H9 (cell line): ENCODE data around the gene HYI. TPM values are rescaled to one million over a fixed set of nuclear protein-coding genes. Genes with fewer than 3 reads are reported as not detected.

Source experiments
- DNase-seq: peaks from one replicate; pipeline ENCODE4 v3.0.0-alpha.2; 2017
- H2AFZ ChIP-seq: one replicate; pipeline ENCODE4 v1.6.1; 2013; ENCODE audit warnings: mild to moderate bottlenecking, low read length, control low read depth, moderate library complexity
- H2AK5ac ChIP-seq: 2 replicates; pipeline ENCODE4 v1.6.1; 2013; ENCODE audit warnings: low read length, control low read depth, mixed read lengths; ENCODE audit not compliant: insufficient read length
- H2BK120ac ChIP-seq: one replicate; pipeline ENCODE4 v1.6.1; 2013; ENCODE audit warnings: low read depth, mild to moderate bottlenecking, low read length, control low read depth, inconsistent platforms; ENCODE audit not compliant: poor library complexity, severe bottlenecking
- H2BK12ac ChIP-seq: 2 replicates; pipeline ENCODE4 v1.6.1; 2013; ENCODE audit warnings: low read length, control low read depth, mixed read lengths, low read depth; ENCODE audit not compliant: insufficient read length
- H2BK15ac ChIP-seq: 2 replicates; pipeline ENCODE4 v1.6.1; 2013; ENCODE audit warnings: low read depth, low read length, control low read depth
- H2BK20ac ChIP-seq: one replicate; pipeline ENCODE4 v1.6.1; 2013; ENCODE audit warnings: low read depth, mild to moderate bottlenecking, low read length, control low read depth, inconsistent platforms; ENCODE audit not compliant: poor library complexity, severe bottlenecking
- H2BK5ac ChIP-seq: 2 replicates; pipeline ENCODE4 v1.6.1; 2013; ENCODE audit warnings: low read length, control low read depth, mixed read lengths; ENCODE audit not compliant: insufficient read length
- H3K14ac ChIP-seq: 2 replicates; pipeline ENCODE4 v1.6.1; 2013; ENCODE audit warnings: low read length, control low read depth; ENCODE audit not compliant: insufficient read depth
- H3K18ac ChIP-seq: 2 replicates; pipeline ENCODE4 v1.6.1; 2013; ENCODE audit warnings: low read depth, mild to moderate bottlenecking, mixed read lengths, low read length, control low read depth; ENCODE audit not compliant: insufficient read length
- H3K23ac ChIP-seq: 2 replicates; pipeline ENCODE4 v1.6.1; 2013; ENCODE audit warnings: low read length, control low read depth, mixed read lengths, low read depth; ENCODE audit not compliant: insufficient read length
- H3K23me2 ChIP-seq: 2 replicates; pipeline ENCODE4 v1.6.1; 2013; ENCODE audit warnings: low read depth, mild to moderate bottlenecking, mixed read lengths, low read length, control low read depth; ENCODE audit not compliant: insufficient read length, poor library complexity, severe bottlenecking
- H3K27ac ChIP-seq: 2 replicates; pipeline ENCODE4 v1.5.1; 2013; ENCODE audit warnings: low read length, control low read depth, mixed read lengths, low read depth; ENCODE audit not compliant: insufficient read length
- H3K27me3 ChIP-seq: 2 replicates; pipeline ENCODE4 v1.6.1; 2013; ENCODE audit warnings: low read length, control low read depth, inconsistent platforms; ENCODE audit not compliant: insufficient read depth
- H3K4ac ChIP-seq: 2 replicates; pipeline ENCODE4 v1.6.1; 2013; ENCODE audit warnings: low read depth, mild to moderate bottlenecking, control low read depth, inconsistent platforms, low read length, moderate library complexity
- H3K4me1 ChIP-seq: 2 replicates; pipeline ENCODE4 v1.6.1; 2013; ENCODE audit warnings: low read length, control low read depth, inconsistent platforms; ENCODE audit not compliant: insufficient read depth
- H3K4me2 ChIP-seq: 2 replicates; pipeline ENCODE4 v1.6.1; 2013; ENCODE audit warnings: low read length, control low read depth, mixed read lengths; ENCODE audit not compliant: insufficient read length, insufficient read depth
- H3K56ac ChIP-seq: 2 replicates; pipeline ENCODE4 v1.6.1; 2013; ENCODE audit warnings: low read depth, mild to moderate bottlenecking, mixed read lengths, low read length, control low read depth; ENCODE audit not compliant: insufficient read length
- H3K79me1 ChIP-seq: 2 replicates; pipeline ENCODE4 v1.6.1; 2013; ENCODE audit warnings: low read depth, mild to moderate bottlenecking, moderate library complexity, low read length, control low read depth, inconsistent platforms; ENCODE audit not compliant: insufficient read depth, poor library complexity, severe bottlenecking
- H3K79me2 ChIP-seq: 2 replicates; pipeline ENCODE4 v1.6.1; 2013; ENCODE audit warnings: low read length, control low read depth, inconsistent platforms; ENCODE audit not compliant: insufficient read depth
- H3K9ac ChIP-seq: 2 replicates; pipeline ENCODE4 v1.6.1; 2013; ENCODE audit warnings: low read length, control low read depth, mixed read lengths; ENCODE audit not compliant: insufficient read length; ENCODE audit errors: extremely low read depth
- H3K9me3 ChIP-seq: one replicate; pipeline ENCODE4 v1.6.1; 2013; ENCODE audit warnings: low read depth, low read length, inconsistent platforms; ENCODE audit not compliant: control insufficient read depth
- H3T11ph ChIP-seq: one replicate; pipeline ENCODE4 v1.6.1; 2013; ENCODE audit warnings: mild to moderate bottlenecking, low read length, control low read depth, inconsistent platforms
- H4K20me1 ChIP-seq: one replicate; pipeline ENCODE4 v1.6.1; 2013; ENCODE audit not compliant: control insufficient read depth, insufficient read length, insufficient read depth
- H4K5ac ChIP-seq: 2 replicates; pipeline ENCODE4 v1.6.1; 2013; ENCODE audit warnings: low read depth, mild to moderate bottlenecking, mixed read lengths, low read length, control low read depth; ENCODE audit not compliant: insufficient read length
- H4K8ac ChIP-seq: replicated peaks from 2 replicates; pipeline ENCODE4 v1.6.1; 2013; ENCODE audit warnings: low read length, control low read depth, mixed read lengths, low read depth; ENCODE audit not compliant: insufficient read length
- H4K91ac ChIP-seq: 2 replicates; pipeline ENCODE4 v1.6.1; 2013; ENCODE audit warnings: low read depth, mild to moderate bottlenecking, moderate library complexity, mixed read lengths, low read length, control low read depth; ENCODE audit not compliant: insufficient read length
- H3K27ac Mint-ChIP-seq, 3 experiments: 2 replicates in 2 of 3; 3 replicates in 1 of 3; pipeline ENCODE4 v1.8.0; 2020 to 2021; ENCODE audit warnings: mixed read lengths in 3 of 3, mild to moderate bottlenecking in 1 of 3, moderate library complexity in 1 of 3
- H3K27me3 Mint-ChIP-seq: 2 replicates; pipeline ENCODE4 v1.8.0; 2021; ENCODE audit warnings: low read depth, mild to moderate bottlenecking, moderate library complexity, mixed read lengths
- H3K36me3 Mint-ChIP-seq, 3 experiments: 2 replicates in 2 of 3; 3 replicates in 1 of 3; pipeline ENCODE4 v1.8.0; 2020 to 2021; ENCODE audit warnings: low read depth in 3 of 3, mixed read lengths in 3 of 3; ENCODE audit not compliant: insufficient read depth in 1 of 3
- H3K4me1 Mint-ChIP-seq, 2 experiments: 2 replicates each; pipeline ENCODE4 v1.8.0; 2020; ENCODE audit warnings: mixed read lengths in 2 of 2
- H3K4me3 Mint-ChIP-seq, 2 experiments: 2 replicates in 1 of 2; 3 replicates in 1 of 2; pipeline ENCODE4 v1.8.0; 2020 to 2021; ENCODE audit warnings: mild to moderate bottlenecking in 2 of 2, mixed read lengths in 2 of 2, moderate library complexity in 1 of 2
- H3K9me3 Mint-ChIP-seq, 2 experiments: 2 replicates in 1 of 2; 3 replicates in 1 of 2; pipeline ENCODE4 v1.8.0; 2020; ENCODE audit warnings: mild to moderate bottlenecking in 2 of 2, mixed read lengths in 2 of 2, moderate library complexity in 1 of 2
- CTCF ChIP-seq: fragments of 200-600 bp; sonication (generic); conservative IDR thresholded peaks from 3 replicates; pipeline ENCODE4 v1.8.0; 2021; ENCODE audit warnings: antibody characterized with exemption, mild to moderate bottlenecking
- WGBS: extraction: QIAGEN DNeasy Blood & Tissue Kit; methylation state at CpG from one replicate; pipeline ENCODE4 v1.1.7; 2013; ENCODE audit warnings: missing lambda C conversion rate, low lambda C conversion rate, mixed read lengths; ENCODE audit not compliant: insufficient read length; ENCODE audit errors: extremely low coverage; 5-methylcytosine and 5-hydroxymethylcytosine counted together
- total RNA-seq: library from RNA; stranded (reverse); gene quantifications from 2 replicates; pipeline ENCODE4 v1.2.1, GENCODE V29; 2021

The HYI gene
- total RNA-seq, 1 experiment from 2014 or later: 16.1 TPM

- H3K4me2 ChIP-seq: no peak overlapping the region
- no peak for DNase-seq
- H3K18ac ChIP-seq: no peak overlapping the region
- H3K4me3 Mint-ChIP-seq: no peak overlapping the region
- H3K23ac ChIP-seq: no peak overlapping the region
- no peaks in the 10 kb centered on the region for H3K27me3 ChIP-seq
- TF ChIP-seq CTCF: no peak
- H3K4me1 ChIP-seq: no peaks in the 10 kb centered on the region
- no peak overlapping the region for H2AK5ac ChIP-seq
- H3K27ac ChIP-seq: no peak overlapping the region
- no peak overlapping the region for H3K56ac ChIP-seq
- H4K91ac ChIP-seq: no peak overlapping the region
- no peak overlapping the region for H3K14ac ChIP-seq
- no peak overlapping the region for H3K9ac ChIP-seq
- H4K8ac ChIP-seq: no peak overlapping the region
- H3K4me1 Mint-ChIP-seq: peaks cover 0 to 2% of the 10 kb centered on the region in 2 experiments; a peak in 1 of 4 replicates
- no peaks in the 10 kb centered on the region; the same call in none of the 2 replicates for H3K27me3 Mint-ChIP-seq
- no peak overlapping the region for H2BK120ac ChIP-seq
- no peak overlapping the region for H4K5ac ChIP-seq
- H2BK12ac ChIP-seq: no peak overlapping the region
- no peak overlapping the region for H2BK20ac ChIP-seq
- no peaks in the 10 kb centered on the region for H3K79me2 ChIP-seq
- H4K20me1 ChIP-seq: no peaks in the 10 kb centered on the region
- H3K79me1 ChIP-seq: no peaks in the 10 kb centered on the region
- no peak overlapping the region for H2AFZ ChIP-seq
- no peaks in the 10 kb centered on the region for H3K36me3 Mint-ChIP-seq
- peaks cover 0 to 4% of the 10 kb centered on the region in 2 experiments; a peak in 2 of 5 replicates for H3K9me3 Mint-ChIP-seq
- H3K9me3 ChIP-seq: no peaks in the 10 kb centered on the region
- no peaks in the 10 kb centered on the region for H3K23me2 ChIP-seq
- H3K27ac Mint-ChIP-seq: no peak overlapping the region
- no peak overlapping the region for H3K4ac ChIP-seq
- no CpG with 5 or more reads among the region's 3 CpGs for WGBS
- H2BK5ac ChIP-seq: no peak overlapping the region
- no peak overlapping the region for H3T11ph ChIP-seq
- H2BK15ac ChIP-seq: no peak overlapping the region
Measured at GRCh38 chr1:43479414-43479813, 25.7 kb upstream of the HYI start.
